Measurements from ENCODE around the gene ITCH.

Gene ITCH

DNA sequence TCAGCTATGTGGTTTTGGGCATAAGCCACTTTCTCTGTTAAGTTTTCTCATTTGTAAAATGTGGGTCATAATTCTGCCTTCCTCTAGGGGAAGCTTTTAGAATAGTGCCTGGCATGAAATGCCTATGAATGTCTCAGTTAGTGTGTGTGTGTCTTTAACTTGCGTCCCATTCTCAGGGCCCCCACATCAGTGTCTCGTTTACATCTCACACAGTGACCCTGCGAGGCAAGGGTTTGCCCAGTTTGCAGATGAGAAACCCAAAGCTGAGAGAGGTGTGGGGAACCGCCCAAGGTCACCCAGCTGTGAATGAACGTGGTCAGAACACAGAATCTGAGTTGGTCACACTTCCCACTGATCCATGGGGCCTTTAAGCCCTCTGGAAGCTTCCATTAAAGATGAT, 167.3 kb downstream of the ITCH start:
- CTCF ChIA-PET = interaction anchor here (0.6 kb wide), 1 partner anchor 13 kb away, joined by 4 read pairs; no protein-coding TSS in a partner anchor
- TF ChIP-seq FOXM1 (IDR thresholded peaks at IDR 0.05; ENCODE audit: borderline replicate concordance) (no peak), L3MBTL2 (conservative IDR thresholded peaks at IDR 0.05) (no peak), FOXK2 (IDR thresholded peaks at IDR 0.05) (no peak), BHLHE40 (IDR thresholded peaks at IDR 0.05; ENCODE audit: borderline replicate concordance) (no peak), ELF4 (IDR thresholded peaks at IDR 0.05) (no peak), TARDBP (IDR thresholded peaks at IDR 0.05) (no peak), ARNT (IDR thresholded peaks at IDR 0.05) (no peak), FOXA1 (IDR thresholded peaks at IDR 0.05) (no peak), SUZ12 (IDR thresholded peaks at IDR 0.05) (no peak), HDGF (IDR thresholded peaks at IDR 0.05; ENCODE audit: borderline replicate concordance) (no peak), LEF1 (IDR thresholded peaks at IDR 0.05; ENCODE audit: borderline replicate concordance) (no peak), CTBP1 (IDR thresholded peaks at IDR 0.05; ENCODE audit: borderline replicate concordance) (no peak), NFRKB (IDR thresholded peaks at IDR 0.05) (no peak), SP1 (IDR thresholded peaks at IDR 0.05) (no peak)
- no peak for DNase-seq (ENCODE audit: extremely low spot score)
- POLR2A ChIA-PET = interaction anchor here (3.0 kb wide), 1 partner anchor 14 kb away, joined by 13 read pairs; the partner anchor contains the start of gene DYNLRB1

DNA sequence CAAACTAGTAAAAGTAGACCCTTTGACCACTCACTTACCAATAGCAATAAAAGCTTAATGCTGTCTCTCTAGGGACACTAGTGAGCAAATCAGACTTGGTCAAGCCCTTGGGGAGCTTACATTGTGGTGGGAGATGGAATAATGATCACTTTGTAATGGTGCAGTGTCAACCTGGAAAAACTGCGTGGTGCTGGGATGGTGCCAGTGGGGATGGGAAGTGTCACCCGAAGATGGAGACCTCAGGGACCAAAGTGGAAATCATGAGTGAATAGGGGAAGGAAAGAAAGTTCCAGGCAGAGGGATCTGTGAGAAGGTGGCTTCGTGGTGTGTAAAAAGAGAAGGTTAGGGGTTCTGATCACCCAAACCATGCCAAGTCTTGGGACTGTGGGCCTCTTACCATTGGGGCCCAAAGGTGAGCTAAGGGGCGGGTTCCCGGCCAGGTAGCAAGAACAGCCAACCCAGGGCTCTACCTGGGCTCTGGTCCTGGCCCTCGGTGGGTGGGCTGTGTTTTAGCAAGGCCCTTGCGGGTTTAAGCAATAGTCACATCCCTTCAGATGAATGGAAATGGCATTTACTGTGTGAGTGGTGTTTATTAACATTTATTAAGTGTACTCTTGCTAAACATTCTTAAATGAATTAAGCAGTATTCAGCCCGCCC, 168.7 kb downstream of the ITCH start:
- no peak for DNase-seq (ENCODE audit: extremely low spot score)
- ChIA-PET CTCF (interaction anchor here (0.6 to 1.7 kb wide), 3 partner anchors 9 to 614 kb away, joined by 3 to 5 read pairs (median 3); no protein-coding TSS in a partner anchor), POLR2A (interaction anchor here (3.0 kb wide), 1 partner anchor 15 kb away, joined by 13 read pairs; the partner anchor contains the start of gene DYNLRB1)
- TF ChIP-seq NFRKB (IDR thresholded peaks at IDR 0.05) (no peak), SUZ12 (IDR thresholded peaks at IDR 0.05) (no peak), FOXK2 (IDR thresholded peaks at IDR 0.05) (no peak), ELF4 (IDR thresholded peaks at IDR 0.05) (no peak), FOXM1 (IDR thresholded peaks at IDR 0.05; ENCODE audit: borderline replicate concordance) (no peak), BHLHE40 (IDR thresholded peaks at IDR 0.05; ENCODE audit: borderline replicate concordance) (no peak)
- TF ChIP-seq, protein P1, sequence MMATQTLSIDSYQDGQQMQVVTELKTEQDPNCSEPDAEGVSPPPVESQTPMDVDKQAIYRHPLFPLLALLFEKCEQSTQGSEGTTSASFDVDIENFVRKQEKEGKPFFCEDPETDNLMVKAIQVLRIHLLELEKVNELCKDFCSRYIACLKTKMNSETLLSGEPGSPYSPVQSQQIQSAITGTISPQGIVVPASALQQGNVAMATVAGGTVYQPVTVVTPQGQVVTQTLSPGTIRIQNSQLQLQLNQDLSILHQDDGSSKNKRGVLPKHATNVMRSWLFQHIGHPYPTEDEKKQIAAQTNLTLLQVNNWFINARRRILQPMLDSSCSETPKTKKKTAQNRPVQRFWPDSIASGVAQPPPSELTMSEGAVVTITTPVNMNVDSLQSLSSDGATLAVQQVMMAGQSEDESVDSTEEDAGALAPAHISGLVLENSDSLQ (IDR thresholded peaks at IDR 0.05) = no peak

DNA sequence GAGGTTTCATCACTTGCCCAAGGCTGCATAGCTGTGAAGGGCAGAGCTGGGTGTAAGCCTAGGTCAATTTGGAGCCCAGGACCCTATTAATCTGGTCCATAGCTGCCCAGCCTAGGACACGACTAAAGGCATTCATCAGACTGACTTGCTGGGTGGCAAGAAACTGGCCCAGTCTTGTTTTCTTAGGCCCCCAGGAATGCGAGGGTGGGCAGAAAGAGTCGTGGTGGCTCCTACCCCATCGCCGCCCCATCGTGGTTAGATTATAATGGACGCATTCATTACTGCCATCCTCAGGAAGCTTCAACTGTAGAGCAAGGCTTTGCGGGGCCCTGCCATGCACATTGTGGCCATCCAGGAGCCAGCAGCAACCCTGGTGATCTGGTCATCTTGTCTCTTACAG, 169.2 kb downstream of the ITCH start:
- CTCF ChIA-PET = interaction anchor here (1.7 kb wide), 1 partner anchor 220 kb away, joined by 5 read pairs; no protein-coding TSS in a partner anchor
- no peak for TF ChIP-seq FOXA1 (IDR thresholded peaks at IDR 0.05)
- POLR2A ChIA-PET = interaction anchor here (3.0 kb wide), 1 partner anchor 16 kb away, joined by 13 read pairs; the partner anchor contains the start of gene DYNLRB1
- DNase-seq (ENCODE audit: extremely low spot score) = no peak

DNA sequence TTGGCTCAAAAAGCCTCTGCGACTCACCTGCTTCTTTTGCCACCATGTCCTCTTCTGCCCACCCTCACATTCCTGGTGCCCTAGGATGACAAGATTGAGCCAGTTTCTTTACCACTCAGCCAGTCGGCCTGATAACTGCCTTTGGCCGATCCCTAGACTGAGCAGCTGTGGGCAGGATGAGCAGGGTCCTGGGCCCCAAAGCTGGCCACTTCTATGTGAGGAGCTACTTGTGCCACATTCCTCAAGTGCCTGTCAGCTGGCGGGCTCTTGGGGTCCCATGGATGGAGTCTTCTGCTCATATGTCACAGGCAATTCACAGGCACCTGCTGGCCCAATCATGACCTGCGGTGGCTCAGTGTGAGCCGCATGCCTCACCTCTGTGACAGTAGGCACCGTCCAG, 169.7 kb downstream of the ITCH start:
- POLR2A ChIA-PET = interaction anchor here (3.0 kb wide), 1 partner anchor 17 kb away, joined by 13 read pairs; the partner anchor contains the start of gene DYNLRB1
- no peak for DNase-seq (ENCODE audit: extremely low spot score)
- CTCF ChIA-PET = interaction anchor here (1.7 kb wide), 1 partner anchor 220 kb away, joined by 5 read pairs; no protein-coding TSS in a partner anchor

GRCh38 chr20:34534391-34535165, 171.5 kb downstream of the ITCH start:
- TF ChIP-seq, protein P1 (IDR thresholded peaks at IDR 0.05) = no peak
- TF ChIP-seq ARNT (IDR thresholded peaks at IDR 0.05) = no peak
- TF ChIP-seq CTBP1 (IDR thresholded peaks at IDR 0.05; ENCODE audit: borderline replicate concordance) = no peak
- TF ChIP-seq FOXA1 (IDR thresholded peaks at IDR 0.05) = no peak
- TF ChIP-seq NFRKB (IDR thresholded peaks at IDR 0.05) = no peak
- TF ChIP-seq HDGF (IDR thresholded peaks at IDR 0.05; ENCODE audit: borderline replicate concordance) = no peak
- ChIA-PET CTCF (no interaction called here), POLR2A (no interaction called here)
- DNase-seq (ENCODE audit: extremely low spot score) = no peak

More for the DNA sequence above, 169.7 kb downstream of the ITCH start:
- TF ChIP-seq FOXM1 (IDR thresholded peaks at IDR 0.05; ENCODE audit: borderline replicate concordance) (no peak), CTBP1 (IDR thresholded peaks at IDR 0.05; ENCODE audit: borderline replicate concordance) (no peak), SUZ12 (IDR thresholded peaks at IDR 0.05) (no peak), BHLHE40 (IDR thresholded peaks at IDR 0.05; ENCODE audit: borderline replicate concordance) (no peak), SP1 (IDR thresholded peaks at IDR 0.05) (no peak), LEF1 (IDR thresholded peaks at IDR 0.05; ENCODE audit: borderline replicate concordance) (no peak), ELF4 (IDR thresholded peaks at IDR 0.05) (no peak), HDGF (IDR thresholded peaks at IDR 0.05; ENCODE audit: borderline replicate concordance) (no peak), TARDBP (IDR thresholded peaks at IDR 0.05) (no peak), L3MBTL2 (conservative IDR thresholded peaks at IDR 0.05) (no peak), ZNF384 (IDR thresholded peaks at IDR 0.05) (no peak), FOXK2 (IDR thresholded peaks at IDR 0.05) (no peak)

- no peak for TF ChIP-seq ELF4 (IDR thresholded peaks at IDR 0.05)
- POLR2A ChIA-PET = no interaction called here
- no peak for DNase-seq (ENCODE audit: extremely low spot score)
- CTCF ChIA-PET = no interaction called here
These were observed 172.3 kb downstream of the ITCH start for GRCh38 chr20:34535301-34535840.
